A549 (cell line): ENCODE results near the gene SPTLC2. TPM values are rescaled to one million over a fixed set of nuclear protein-coding genes. Genes with fewer than 3 reads are reported as not detected.

Experiments
- ATAC-seq, 2 experiments: fragments of 200-7000 bp in 1 of 2; fragments of >200 bp in 1 of 2; cut with Nextera tagmentation in 1 of 2; cut with Tn5 transposase in 1 of 2; 3 replicates each; pipeline versions ENCODE4 v1.8.0 to v1.9.1; 2018 to 2020; ENCODE audit warnings: mild to moderate bottlenecking in 1 of 2, moderate library complexity in 1 of 2
- CTCF ChIA-PET: fragments of 300-600 bp; sonication (Branson Sonifier 250); formaldehyde crosslinking; extraction: SDS; loops from one replicate; lab custom pipeline; 2021; ENCODE audit warnings: antibody characterized with exemption, inconsistent platforms; lab: Yijun Ruan, JAX
- POLR2A ChIA-PET: fragments of 350-600 bp; formaldehyde crosslinking; extraction: SDS; loops from one replicate; lab custom pipeline; 2021; ENCODE audit warnings: antibody characterized with exemption, inconsistent platforms; lab: Yijun Ruan, JAX
- DNase-seq, 2 experiments: peaks; one replicate each; pipeline versions ENCODE4 v3.0.0 to v3.0.0-alpha.2; 2011 to 2016; ENCODE audit warnings: low read depth in 1 of 2, low spot score in 1 of 2
- FAIRE-seq: peaks from 2 replicates; lab custom pipeline; 2011; peaks lifted over from hg19 to GRCh38; lab: Jason Lieb, UNC
- H3K27ac ChIP-seq, 2 experiments: fragments of >200 bp; sonication (Bioruptor Twin); formaldehyde crosslinking; 3 replicates each; pipeline ENCODE4 v1.5.1; 2016 to 2017
- H3K4me1 ChIP-seq: fragments of >200 bp; sonication (Bioruptor Twin); formaldehyde crosslinking; 3 replicates; pipeline ENCODE4 v1.6.1; 2016
- H3K4me2 ChIP-seq: fragments of >200 bp; sonication (Bioruptor Twin); formaldehyde crosslinking; 3 replicates; pipeline ENCODE4 v1.6.1; 2016
- H3K4me3 ChIP-seq: fragments of >200 bp; sonication (Bioruptor Twin); formaldehyde crosslinking; 3 replicates; pipeline ENCODE4 v1.5.1; 2016
- H3K9me3 ChIP-seq: fragments of >200 bp; sonication (Bioruptor Twin); formaldehyde crosslinking; 3 replicates; pipeline ENCODE4 v1.6.1; 2016
- CBX8 ChIP-seq: fragments of 200-600 bp; sonication (generic); IDR thresholded peaks from 2 replicates; pipeline ENCODE4 v1.6.1; 2016
- CHD2 ChIP-seq: fragments of 150-350 bp; IDR thresholded peaks from 2 replicates; pipeline ENCODE4 v1.6.1; 2014; ENCODE audit warnings: low read length; ENCODE audit not compliant: partially characterized antibody
- EHMT2 ChIP-seq: fragments of 200-600 bp; sonication (generic); IDR thresholded peaks from 2 replicates; pipeline ENCODE4 v1.6.1; 2016; ENCODE audit warnings: antibody characterized with exemption, low read depth, mild to moderate bottlenecking, moderate library complexity
- HEYL ChIP-seq: fragments of 250-450 bp; sonication (Bioruptor Pico); IDR thresholded peaks from 2 replicates; pipeline ENCODE4 v1.8.0; 2021; ENCODE audit warnings: mild to moderate bottlenecking, moderate library complexity
- HMGXB4 ChIP-seq: fragments of 250-450 bp; sonication (Bioruptor Pico); IDR thresholded peaks from 2 replicates; pipeline ENCODE4 v1.5.0; 2021; ENCODE audit warnings: mild to moderate bottlenecking, moderate library complexity, borderline replicate concordance
- HOXB13 ChIP-seq: fragments of 250-450 bp; sonication (Bioruptor Pico); IDR thresholded peaks from 2 replicates; pipeline ENCODE4 v1.5.0; 2020; ENCODE audit warnings: low read depth, mild to moderate bottlenecking, moderate library complexity
- JUNB ChIP-seq: fragments of >200 bp; sonication (Bioruptor Twin); formaldehyde crosslinking; IDR thresholded peaks from 2 replicates; pipeline ENCODE4 v1.6.1; 2016
- KDM1A ChIP-seq: fragments of 200-600 bp; sonication (generic); IDR thresholded peaks from 2 replicates; pipeline ENCODE4 v1.6.1; 2016; ENCODE audit warnings: low read depth, mild to moderate bottlenecking
- MAFK ChIP-seq: fragments of 450-650 bp; IDR thresholded peaks from 2 replicates; pipeline ENCODE4 v1.6.1; 2014; ENCODE audit not compliant: partially characterized antibody
- MAZ ChIP-seq: fragments of 150-350 bp; IDR thresholded peaks from 2 replicates; pipeline ENCODE4 v1.6.1; 2014; ENCODE audit warnings: antibody characterized with exemption, low read depth, low read length, borderline replicate concordance
- MYC ChIP-seq: IDR thresholded peaks from 2 replicates; pipeline ENCODE4 v1.6.1; 2012; ENCODE audit warnings: mild to moderate bottlenecking, inconsistent platforms, low read length, improper control_type of control experiment, borderline replicate concordance
- NFE2L2 ChIP-seq: fragments of 150-350 bp; conservative IDR thresholded peaks from 2 replicates; pipeline ENCODE4 v1.6.1; 2014; ENCODE audit warnings: low read length
- NPAS2 ChIP-seq: fragments of 250-450 bp; sonication (Bioruptor Pico); IDR thresholded peaks from 2 replicates; pipeline ENCODE4 v1.8.0; 2022; ENCODE audit warnings: mild to moderate bottlenecking, moderate library complexity, borderline replicate concordance
- NR3C1 ChIP-seq: fragments of >200 bp; sonication (Bioruptor Twin); formaldehyde crosslinking; IDR thresholded peaks from 3 replicates; pipeline ENCODE4 v1.6.1; 2017
- RCOR1 ChIP-seq: fragments of 150-350 bp; IDR thresholded peaks from 2 replicates; pipeline ENCODE4 v1.6.1; 2014; ENCODE audit warnings: antibody characterized with exemption, low read length, low read depth
- ZFP36 ChIP-seq: fragments of 450-650 bp; IDR thresholded peaks from 2 replicates; pipeline ENCODE4 v1.6.1; 2014; ENCODE audit warnings: borderline replicate concordance; ENCODE audit not compliant: partially characterized antibody
- WGBS: methylation state at CpG from one replicate; pipeline ENCODE4 v1.1.6; 2017; ENCODE audit errors: missing lambda C conversion rate; 5-methylcytosine and 5-hydroxymethylcytosine counted together
- polyA plus RNA-seq, 4 experiments: library from polyadenylated mRNA; depleted of rRNA in 3 of 4; stranded (reverse); fragments of >200 nt; fragmentation: RNase III in 1 of 4; extraction: RNeasy Plus Mini Kit Qiagen cat#74134 plus additional on column Dnase treatment in 1 of 4; gene quantifications; 2 replicates in 3 of 4; 3 replicates in 1 of 4; pipeline ENCODE4 v1.2.3, GENCODE V29; 2011 to 2017
- TF ChIP-seq, protein P1 (sequence below): fragments of 250-450 bp; sonication (Bioruptor Pico); IDR thresholded peaks from 2 replicates; pipeline ENCODE4 v1.5.0; 2020; ENCODE audit warnings: low read depth, mild to moderate bottlenecking, moderate library complexity
- TF ChIP-seq, protein P2 (sequence below): IDR thresholded peaks from 2 replicates; pipeline ENCODE4 v1.6.1; 2012
- TF ChIP-seq, protein P3 (sequence below): fragments of >200 bp; sonication (Bioruptor Twin); formaldehyde crosslinking; IDR thresholded peaks from 3 replicates; pipeline ENCODE4 v1.6.1; 2016
- TF ChIP-seq, protein P4 (sequence below): IDR thresholded peaks from 2 replicates; pipeline ENCODE4 v1.6.1; 2012; ENCODE audit warnings: low read depth, borderline replicate concordance

Gene SPTLC2
- polyA plus RNA-seq, 2 of the 4 experiments (the other 2 are of a cell fraction) = 17.2 to 30.9 TPM

DNA sequence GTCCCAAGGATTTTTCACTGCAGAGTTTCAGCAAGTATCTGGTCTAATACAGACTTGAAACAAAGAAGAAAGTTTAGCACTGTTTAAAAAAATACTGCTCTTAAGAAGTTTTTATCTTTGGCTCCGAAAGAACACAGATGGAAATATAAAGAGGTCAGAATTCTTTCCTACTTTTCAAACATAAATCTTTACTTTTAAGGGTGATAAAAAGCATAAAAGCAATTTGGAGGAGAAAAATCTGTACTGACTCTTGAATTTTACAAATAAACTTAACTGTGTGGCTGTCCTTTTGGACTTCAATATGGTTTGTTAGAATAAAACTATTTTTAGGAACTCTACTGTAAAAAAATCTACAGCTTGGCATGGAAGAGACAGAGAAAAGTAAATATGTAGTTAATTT, 90.2 kb downstream of the SPTLC2 start:
- WGBS = 87% methylated on average over 1 of the region's 1 CpG
- Histone ChIP-seq H3K4me3 (no peak overlapping the region), H3K4me1 (no peaks in the 10 kb centered on the region), H3K9me3 (no peaks in the 10 kb centered on the region), H3K4me2 (no peak overlapping the region), H3K27ac (no peak overlapping the region)
- TF ChIP-seq, protein P1, sequence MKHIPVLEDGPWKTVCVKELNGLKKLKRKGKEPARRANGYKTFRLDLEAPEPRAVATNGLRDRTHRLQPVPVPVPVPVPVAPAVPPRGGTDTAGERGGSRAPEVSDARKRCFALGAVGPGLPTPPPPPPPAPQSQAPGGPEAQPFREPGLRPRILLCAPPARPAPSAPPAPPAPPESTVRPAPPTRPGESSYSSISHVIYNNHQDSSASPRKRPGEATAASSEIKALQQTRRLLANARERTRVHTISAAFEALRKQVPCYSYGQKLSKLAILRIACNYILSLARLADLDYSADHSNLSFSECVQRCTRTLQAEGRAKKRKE = no peak
- TF ChIP-seq HOXB13 (CRISPR knock-in tag) = no peak
- TF ChIP-seq HEYL = no peak
- no peak for TF ChIP-seq NPAS2 (CRISPR knock-in tag)
- TF ChIP-seq, protein P2, sequence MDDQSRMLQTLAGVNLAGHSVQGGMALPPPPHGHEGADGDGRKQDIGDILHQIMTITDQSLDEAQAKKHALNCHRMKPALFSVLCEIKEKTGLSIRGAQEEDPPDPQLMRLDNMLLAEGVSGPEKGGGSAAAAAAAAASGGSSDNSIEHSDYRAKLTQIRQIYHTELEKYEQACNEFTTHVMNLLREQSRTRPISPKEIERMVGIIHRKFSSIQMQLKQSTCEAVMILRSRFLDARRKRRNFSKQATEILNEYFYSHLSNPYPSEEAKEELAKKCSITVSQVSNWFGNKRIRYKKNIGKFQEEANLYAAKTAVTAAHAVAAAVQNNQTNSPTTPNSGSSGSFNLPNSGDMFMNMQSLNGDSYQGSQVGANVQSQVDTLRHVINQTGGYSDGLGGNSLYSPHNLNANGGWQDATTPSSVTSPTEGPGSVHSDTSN = no peak
- no peak for TF ChIP-seq ZFP36
- no peak for TF ChIP-seq JUNB
- CTCF ChIA-PET = interaction anchor here (0.6 kb wide), 1 partner anchor 1168 kb away, joined by 3 read pairs; no protein-coding TSS in a partner anchor
- DNase-seq (no peak), ATAC-seq (no peak), FAIRE-seq (no peak)
- POLR2A ChIA-PET = no interaction called here

- H3K4me2 ChIP-seq = no peak overlapping the region
- POLR2A ChIA-PET = no interaction called here
- no peak for FAIRE-seq
- 75% methylated on average over 6 of the region's 6 CpGs for WGBS
- no peak for ATAC-seq
- H3K27ac ChIP-seq = no peak overlapping the region
- no peak overlapping the region for H3K4me3 ChIP-seq
- no peak for TF ChIP-seq MAFK
- CTCF ChIA-PET = interaction anchor here (0.6 to 1.4 kb wide), 4 partner anchors 16 to 223 kb away, joined by 3 to 5 read pairs (median 4); no protein-coding TSS in a partner anchor
- H3K9me3 ChIP-seq = no peaks in the 10 kb centered on the region
- no peak for DNase-seq
- no peaks in the 10 kb centered on the region for H3K4me1 ChIP-seq
These were observed 91.9 kb downstream of the SPTLC2 start for GRCh38 chr14:77524536-77524935.

DNA sequence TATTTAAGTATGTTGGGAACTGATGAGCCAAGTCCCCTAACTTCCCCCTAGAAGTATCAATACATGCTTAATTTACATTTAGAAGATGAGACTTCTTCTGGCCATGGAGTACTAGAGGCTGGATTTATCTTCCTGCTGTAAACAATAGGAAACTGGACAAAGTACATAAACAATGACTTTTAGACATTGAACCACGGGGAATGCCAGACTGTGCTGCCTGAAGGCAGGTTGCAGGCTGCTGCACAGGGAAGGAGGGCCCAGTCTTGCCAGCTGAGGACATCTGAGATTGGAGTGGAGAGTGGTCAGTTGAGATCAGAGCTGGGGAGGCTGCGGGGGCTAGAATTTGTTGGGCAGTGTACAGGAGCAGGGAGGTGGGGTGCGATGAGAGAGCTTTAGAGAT, 93.3 kb downstream of the SPTLC2 start:
- TF ChIP-seq CBX8 (no peak), CHD2 (no peak), NR3C1 (no peak), MAZ (no peak), RCOR1 (no peak), HMGXB4 (CRISPR knock-in tag) (no peak), NFE2L2 (no peak), EHMT2 (no peak), MYC (no peak), KDM1A (no peak)
- TF ChIP-seq, protein P3, sequence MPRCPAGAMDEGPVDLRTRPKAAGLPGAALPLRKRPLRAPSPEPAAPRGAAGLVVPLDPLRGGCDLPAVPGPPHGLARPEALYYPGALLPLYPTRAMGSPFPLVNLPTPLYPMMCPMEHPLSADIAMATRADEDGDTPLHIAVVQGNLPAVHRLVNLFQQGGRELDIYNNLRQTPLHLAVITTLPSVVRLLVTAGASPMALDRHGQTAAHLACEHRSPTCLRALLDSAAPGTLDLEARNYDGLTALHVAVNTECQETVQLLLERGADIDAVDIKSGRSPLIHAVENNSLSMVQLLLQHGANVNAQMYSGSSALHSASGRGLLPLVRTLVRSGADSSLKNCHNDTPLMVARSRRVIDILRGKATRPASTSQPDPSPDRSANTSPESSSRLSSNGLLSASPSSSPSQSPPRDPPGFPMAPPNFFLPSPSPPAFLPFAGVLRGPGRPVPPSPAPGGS = no peak
- TF ChIP-seq, protein P4, sequence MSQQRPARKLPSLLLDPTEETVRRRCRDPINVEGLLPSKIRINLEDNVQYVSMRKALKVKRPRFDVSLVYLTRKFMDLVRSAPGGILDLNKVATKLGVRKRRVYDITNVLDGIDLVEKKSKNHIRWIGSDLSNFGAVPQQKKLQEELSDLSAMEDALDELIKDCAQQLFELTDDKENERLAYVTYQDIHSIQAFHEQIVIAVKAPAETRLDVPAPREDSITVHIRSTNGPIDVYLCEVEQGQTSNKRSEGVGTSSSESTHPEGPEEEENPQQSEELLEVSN = no peak
- 73% methylated on average over 3 of the region's 3 CpGs for WGBS
- ATAC-seq (no peak), DNase-seq (no peak), FAIRE-seq (no peak)
- Histone ChIP-seq H3K9me3 (no peaks in the 10 kb centered on the region), H3K4me3 (no peak overlapping the region), H3K27ac (no peak overlapping the region), H3K4me2 (no peak overlapping the region), H3K4me1 (no peaks in the 10 kb centered on the region)
- CTCF ChIA-PET = no interaction called here
- POLR2A ChIA-PET = no interaction called here
